Measurements from ENCODE around the gene MTG2. TPM values are rescaled to one million over a fixed set of nuclear protein-coding genes. Genes with fewer than 3 reads are reported as not detected.

Gene MTG2
- polyA plus RNA-seq, 1 of the 3 experiments (the other 2 are of a cell fraction): 42.9 TPM

DNA sequence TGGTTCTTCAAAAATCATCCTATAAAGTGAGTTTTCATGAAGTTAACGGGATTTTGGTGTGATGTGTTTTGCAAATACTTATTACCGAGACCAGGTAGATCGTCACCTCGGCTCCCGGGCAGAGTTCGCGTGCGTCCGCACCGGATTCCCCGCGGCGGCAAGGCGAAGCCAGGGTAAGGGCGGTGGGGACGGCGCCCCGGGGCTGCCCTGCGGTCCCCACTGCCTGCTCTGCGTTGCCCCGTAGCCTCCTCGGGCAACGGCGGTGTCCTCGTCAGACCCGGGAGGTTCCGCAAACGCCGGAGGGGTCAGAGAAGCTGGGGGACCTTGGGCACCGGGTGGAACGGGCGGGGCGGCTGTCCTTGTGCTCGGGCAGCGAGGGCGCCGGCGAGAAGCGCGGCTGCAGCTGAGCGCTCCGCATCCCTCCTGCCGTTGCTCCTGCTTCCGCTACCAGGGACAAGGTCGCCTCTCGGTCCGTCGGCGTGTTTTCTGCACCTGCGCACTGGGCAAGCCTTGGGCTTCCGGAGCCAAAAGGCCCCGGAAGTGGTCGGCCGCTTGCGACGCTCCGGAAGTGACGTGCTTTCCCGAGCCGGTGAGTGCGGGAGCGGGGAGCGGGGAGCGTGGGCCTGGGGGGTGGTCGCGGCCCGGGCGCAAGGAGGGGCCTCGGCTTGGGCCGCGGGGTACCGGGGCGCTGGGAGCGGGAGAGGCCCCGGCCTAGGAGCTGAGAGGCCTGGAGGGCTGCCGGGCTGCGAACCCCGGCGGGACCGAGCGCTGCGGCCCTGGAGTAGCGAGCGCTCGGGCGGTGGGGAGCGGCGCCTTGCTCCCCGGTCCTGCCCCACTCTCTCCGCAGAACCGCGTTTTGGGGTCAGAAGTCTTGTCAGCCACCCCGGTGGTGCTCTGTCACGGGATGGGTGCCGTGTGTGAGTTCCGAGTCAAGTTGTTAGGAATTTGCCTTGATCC lies at the start of gene MTG2 (continued):
- TF ChIP-seq, protein P1, sequence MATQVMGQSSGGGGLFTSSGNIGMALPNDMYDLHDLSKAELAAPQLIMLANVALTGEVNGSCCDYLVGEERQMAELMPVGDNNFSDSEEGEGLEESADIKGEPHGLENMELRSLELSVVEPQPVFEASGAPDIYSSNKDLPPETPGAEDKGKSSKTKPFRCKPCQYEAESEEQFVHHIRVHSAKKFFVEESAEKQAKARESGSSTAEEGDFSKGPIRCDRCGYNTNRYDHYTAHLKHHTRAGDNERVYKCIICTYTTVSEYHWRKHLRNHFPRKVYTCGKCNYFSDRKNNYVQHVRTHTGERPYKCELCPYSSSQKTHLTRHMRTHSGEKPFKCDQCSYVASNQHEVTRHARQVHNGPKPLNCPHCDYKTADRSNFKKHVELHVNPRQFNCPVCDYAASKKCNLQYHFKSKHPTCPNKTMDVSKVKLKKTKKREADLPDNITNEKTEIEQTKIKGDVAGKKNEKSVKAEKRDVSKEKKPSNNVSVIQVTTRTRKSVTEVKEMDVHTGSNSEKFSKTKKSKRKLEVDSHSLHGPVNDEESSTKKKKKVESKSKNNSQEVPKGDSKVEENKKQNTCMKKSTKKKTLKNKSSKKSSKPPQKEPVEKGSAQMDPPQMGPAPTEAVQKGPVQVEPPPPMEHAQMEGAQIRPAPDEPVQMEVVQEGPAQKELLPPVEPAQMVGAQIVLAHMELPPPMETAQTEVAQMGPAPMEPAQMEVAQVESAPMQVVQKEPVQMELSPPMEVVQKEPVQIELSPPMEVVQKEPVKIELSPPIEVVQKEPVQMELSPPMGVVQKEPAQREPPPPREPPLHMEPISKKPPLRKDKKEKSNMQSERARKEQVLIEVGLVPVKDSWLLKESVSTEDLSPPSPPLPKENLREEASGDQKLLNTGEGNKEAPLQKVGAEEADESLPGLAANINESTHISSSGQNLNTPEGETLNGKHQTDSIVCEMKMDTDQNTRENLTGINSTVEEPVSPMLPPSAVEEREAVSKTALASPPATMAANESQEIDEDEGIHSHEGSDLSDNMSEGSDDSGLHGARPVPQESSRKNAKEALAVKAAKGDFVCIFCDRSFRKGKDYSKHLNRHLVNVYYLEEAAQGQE (IDR thresholded peaks at IDR 0.05; ENCODE audit: low read depth, low read length): peak; percentile 68
- TF ChIP-seq EZH2phosphoT487 (IDR thresholded peaks at IDR 0.05; ENCODE audit: borderline replicate concordance, low read depth) (no peak), TCF12 (IDR thresholded peaks at IDR 0.05) (no peak), ELF1 (IDR thresholded peaks at IDR 0.05) (peak; percentile 92), FOSL2 (IDR thresholded peaks at IDR 0.05; ENCODE audit: borderline replicate concordance, low read depth) (no peak), NRF1 (IDR thresholded peaks at IDR 0.05; ENCODE audit: low read depth, low read length) (peak; percentile 74)
- TF ChIP-seq, protein P2, sequence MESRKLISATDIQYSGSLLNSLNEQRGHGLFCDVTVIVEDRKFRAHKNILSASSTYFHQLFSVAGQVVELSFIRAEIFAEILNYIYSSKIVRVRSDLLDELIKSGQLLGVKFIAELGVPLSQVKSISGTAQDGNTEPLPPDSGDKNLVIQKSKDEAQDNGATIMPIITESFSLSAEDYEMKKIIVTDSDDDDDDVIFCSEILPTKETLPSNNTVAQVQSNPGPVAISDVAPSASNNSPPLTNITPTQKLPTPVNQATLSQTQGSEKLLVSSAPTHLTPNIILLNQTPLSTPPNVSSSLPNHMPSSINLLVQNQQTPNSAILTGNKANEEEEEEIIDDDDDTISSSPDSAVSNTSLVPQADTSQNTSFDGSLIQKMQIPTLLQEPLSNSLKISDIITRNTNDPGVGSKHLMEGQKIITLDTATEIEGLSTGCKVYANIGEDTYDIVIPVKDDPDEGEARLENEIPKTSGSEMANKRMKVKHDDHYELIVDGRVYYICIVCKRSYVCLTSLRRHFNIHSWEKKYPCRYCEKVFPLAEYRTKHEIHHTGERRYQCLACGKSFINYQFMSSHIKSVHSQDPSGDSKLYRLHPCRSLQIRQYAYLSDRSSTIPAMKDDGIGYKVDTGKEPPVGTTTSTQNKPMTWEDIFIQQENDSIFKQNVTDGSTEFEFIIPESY (IDR thresholded peaks at IDR 0.05; ENCODE audit: borderline replicate concordance, low read depth): no peak

DNA sequence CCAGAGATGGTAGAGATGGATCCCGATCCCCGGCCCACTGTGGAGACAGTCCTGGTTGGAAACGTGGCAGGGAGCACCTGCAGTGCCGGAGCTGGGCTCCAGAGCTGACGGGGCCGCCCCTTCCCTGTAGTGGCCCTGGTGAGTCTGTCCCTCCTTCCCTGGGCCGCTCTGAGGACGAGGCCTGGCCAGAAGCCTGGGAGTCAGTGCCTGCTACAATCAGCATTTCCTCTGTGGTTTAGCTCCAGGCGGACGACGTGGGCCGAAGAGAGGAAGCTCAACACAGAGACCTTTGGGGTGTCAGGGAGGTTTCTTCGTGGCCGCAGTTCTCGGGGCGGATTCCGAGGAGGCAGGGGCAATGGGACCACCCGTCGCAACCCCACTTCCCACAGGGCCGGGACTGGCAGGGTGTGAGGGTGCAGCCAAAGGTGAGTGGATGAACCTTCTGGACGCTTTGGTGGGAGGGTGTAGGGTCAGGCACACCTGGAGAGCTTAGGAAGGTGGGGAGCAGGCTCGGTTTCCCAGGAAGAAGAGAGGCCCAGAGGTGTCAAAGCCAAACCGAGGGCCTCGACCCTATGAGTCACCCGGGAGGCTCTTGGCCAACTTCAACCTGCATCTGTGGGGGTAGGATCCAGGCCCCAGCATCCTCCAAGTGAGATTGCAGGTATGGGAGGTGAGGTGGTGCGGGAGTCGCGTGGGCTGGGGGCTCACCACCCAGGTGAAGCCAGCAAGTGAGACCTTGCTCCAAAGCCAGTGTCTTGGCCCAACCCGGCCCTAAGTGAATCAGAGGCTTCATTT lies 49.6 kb upstream of the MTG2 start:
- no peak for DNase-seq
- no peaks in the 10 kb centered on the region for H3K27me3 ChIP-seq (ENCODE audit: insufficient read depth)
- H3K36me3 ChIP-seq (replicated peaks in 1 of 2; ENCODE audit: control insufficient read depth in 1 of 2, insufficient read depth in 2 of 2, low read length in 1 of 2): peaks cover 47 to 95% of the 10 kb centered on the region in 2 experiments
- H3K4me2 ChIP-seq: no peak overlapping the region
- H3K79me2 ChIP-seq (ENCODE audit: insufficient read depth): peaks cover 22% of the 10 kb centered on the region; the same call in 1 of the 2 replicates
- 85% methylated on average over 21 of the region's 29 CpGs for WGBS (ENCODE audit: low lambda C conversion rate)
- TF ChIP-seq, protein P3, sequence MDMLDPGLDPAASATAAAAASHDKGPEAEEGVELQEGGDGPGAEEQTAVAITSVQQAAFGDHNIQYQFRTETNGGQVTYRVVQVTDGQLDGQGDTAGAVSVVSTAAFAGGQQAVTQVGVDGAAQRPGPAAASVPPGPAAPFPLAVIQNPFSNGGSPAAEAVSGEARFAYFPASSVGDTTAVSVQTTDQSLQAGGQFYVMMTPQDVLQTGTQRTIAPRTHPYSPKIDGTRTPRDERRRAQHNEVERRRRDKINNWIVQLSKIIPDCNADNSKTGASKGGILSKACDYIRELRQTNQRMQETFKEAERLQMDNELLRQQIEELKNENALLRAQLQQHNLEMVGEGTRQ (IDR thresholded peaks at IDR 0.05; ENCODE audit: borderline replicate concordance, low read depth, low read length): no peak
- TF ChIP-seq SIN3A (IDR thresholded peaks at IDR 0.05; ENCODE audit: borderline replicate concordance, low read depth, low read length) (no peak), POLR2AphosphoS5 (IDR thresholded peaks at IDR 0.05; ENCODE audit: low read depth, low read length) (no peak), MXI1 (IDR thresholded peaks at IDR 0.05; ENCODE audit: low read depth, low read length) (no peak)
- H3K4me1 ChIP-seq (ENCODE audit: control insufficient read depth in 1 of 2, insufficient read depth in 2 of 2, low read depth in 1 of 2, low read length in 1 of 2): no peaks in the 10 kb centered on the region; a peak in 1 of 4 replicates
- H3K9me2 ChIP-seq: no peaks in the 10 kb centered on the region
- no peak overlapping the region for H3K9ac ChIP-seq
- H3K27ac ChIP-seq (ENCODE audit: low read depth in 2 of 2, low read length in 1 of 2): no peak overlapping the region
- ChIA-PET POLR2A (interaction anchor here (1.1 kb wide), 1 partner anchor 122 kb away, joined by 3 read pairs; no protein-coding TSS in a partner anchor), CTCF (interaction anchor here (0.9 to 11.1 kb wide), 5 partner anchors 9 to 123 kb away, joined by 3 to 130 read pairs (median 4); no protein-coding TSS in a partner anchor)
- H3K9me3 ChIP-seq: no peaks in the 10 kb centered on the region
- no peak overlapping the region for H3K4me3 ChIP-seq (ENCODE audit: low read depth in 2 of 2, low read length in 1 of 2)
- H2AFZ ChIP-seq (ENCODE audit: low read depth): no peak overlapping the region
- H3F3A ChIP-seq (replicated peaks; ENCODE audit: insufficient read depth): peaks cover 36% of the 10 kb centered on the region
- H4K20me1 ChIP-seq (ENCODE audit: insufficient read depth): peaks cover 49% of the 10 kb centered on the region
